Measurements from ENCODE around the gene IGFN1. TPM values are rescaled to one million over a fixed set of nuclear protein-coding genes. Genes with fewer than 3 reads are reported as not detected.

Gene IGFN1
- total and polyA plus RNA-seq, 2 of the 4 experiments (the other 2 are of a cell fraction) = 0.05 TPM; not detected in 1

GRCh38 chr1:201214886-201215285, 24.3 kb downstream of the IGFN1 start:
- intact Hi-C loops (cut with micrococcal nuclease) (no loop called here), in situ Hi-C loops (cut with MboI; ENCODE audit: low sequenced_read_pairs) (no loop called here), dilution Hi-C loops (cut with HindIII; ENCODE audit: low sequenced_read_pairs, unreplicated experiment) (no loop called here)
- no peaks in the 10 kb centered on the region for H3K4me1 ChIP-seq (ENCODE audit: control insufficient read depth, insufficient read depth, low read length)
- no peak overlapping the region for H3K56ac ChIP-seq (ENCODE audit: extremely low read depth, insufficient read depth, low read length)
- H3K9me1 ChIP-seq (ENCODE audit: insufficient read depth, low read length) = no peaks in the 10 kb centered on the region
- H3K23ac ChIP-seq (ENCODE audit: low read depth, low read length) = no peak overlapping the region
- CTCF ChIA-PET = no interaction called here
- H4K91ac ChIP-seq (ENCODE audit: insufficient read depth, low read depth, low read length) = no peak overlapping the region
- H3K36me3 ChIP-seq (ENCODE audit: control insufficient read depth, insufficient read depth, low read length) = no peaks in the 10 kb centered on the region
- H3K4ac ChIP-seq (ENCODE audit: low read depth, low read length) = no peak overlapping the region
- H3K9ac ChIP-seq (ENCODE audit: low read depth, low read length) = no peak overlapping the region
- no peak overlapping the region for H3K4me3 ChIP-seq (ENCODE audit: insufficient read depth, low read depth, low read length)
- no peaks in the 10 kb centered on the region for H3K9me3 ChIP-seq (ENCODE audit: control insufficient read depth, insufficient read depth, low read length)
- TF ChIP-seq RCOR1 (IDR thresholded peaks at IDR 0.05; ENCODE audit: insufficient replicate concordance, low read length) (no peak), ELK1 (IDR thresholded peaks at IDR 0.05; ENCODE audit: borderline replicate concordance, low read depth, low read length) (no peak), SMC3 (IDR thresholded peaks at IDR 0.05; ENCODE audit: low read depth, low read length) (no peak), BHLHE40 (IDR thresholded peaks at IDR 0.05; ENCODE audit: low read depth, low read length) (no peak), CHD1 (IDR thresholded peaks at IDR 0.05; ENCODE audit: low read depth, low read length) (no peak), CEBPB (IDR thresholded peaks at IDR 0.05; ENCODE audit: low read depth, low read length) (no peak), MAZ (IDR thresholded peaks at IDR 0.05; ENCODE audit: borderline replicate concordance, low read depth, low read length) (no peak), MXI1 (IDR thresholded peaks at IDR 0.05; ENCODE audit: borderline replicate concordance, low read depth, low read length) (no peak), POLR2A (IDR thresholded peaks at IDR 0.05; ENCODE audit: low read depth, low read length) (no peak)
- TF ChIP-seq, protein P1, sequence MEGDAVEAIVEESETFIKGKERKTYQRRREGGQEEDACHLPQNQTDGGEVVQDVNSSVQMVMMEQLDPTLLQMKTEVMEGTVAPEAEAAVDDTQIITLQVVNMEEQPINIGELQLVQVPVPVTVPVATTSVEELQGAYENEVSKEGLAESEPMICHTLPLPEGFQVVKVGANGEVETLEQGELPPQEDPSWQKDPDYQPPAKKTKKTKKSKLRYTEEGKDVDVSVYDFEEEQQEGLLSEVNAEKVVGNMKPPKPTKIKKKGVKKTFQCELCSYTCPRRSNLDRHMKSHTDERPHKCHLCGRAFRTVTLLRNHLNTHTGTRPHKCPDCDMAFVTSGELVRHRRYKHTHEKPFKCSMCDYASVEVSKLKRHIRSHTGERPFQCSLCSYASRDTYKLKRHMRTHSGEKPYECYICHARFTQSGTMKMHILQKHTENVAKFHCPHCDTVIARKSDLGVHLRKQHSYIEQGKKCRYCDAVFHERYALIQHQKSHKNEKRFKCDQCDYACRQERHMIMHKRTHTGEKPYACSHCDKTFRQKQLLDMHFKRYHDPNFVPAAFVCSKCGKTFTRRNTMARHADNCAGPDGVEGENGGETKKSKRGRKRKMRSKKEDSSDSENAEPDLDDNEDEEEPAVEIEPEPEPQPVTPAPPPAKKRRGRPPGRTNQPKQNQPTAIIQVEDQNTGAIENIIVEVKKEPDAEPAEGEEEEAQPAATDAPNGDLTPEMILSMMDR (conservative IDR thresholded peaks at IDR 0.05; ENCODE audit: low read depth, low read length) = no peak
- no peak for ATAC-seq (ENCODE audit: low read depth)
- H4K8ac ChIP-seq (ENCODE audit: low read depth in 2 of 2, low read length in 2 of 2) = no peak overlapping the region
- H3K79me1 ChIP-seq (ENCODE audit: low read depth in 1 of 2, low read length in 2 of 2) = no peaks in the 10 kb centered on the region
- no peak overlapping the region for H2BK15ac ChIP-seq (ENCODE audit: low read depth, low read length)
- H3K4me2 ChIP-seq (ENCODE audit: low read depth, low read length) = no peak overlapping the region
- H2AK9ac ChIP-seq (replicated peaks; ENCODE audit: low read depth, low read length, poor library complexity) = no peak overlapping the region
- no TSS peak for BruUV-seq (replicated peaks)
- DNase-seq = no peak
- no peak overlapping the region for H3K14ac ChIP-seq (replicated peaks; ENCODE audit: low read depth, low read length)
- no CpG with 5 or more reads among the region's 5 CpGs for WGBS, 2 experiments (ENCODE audit: extremely low coverage in 2 of 2, insufficient read length in 1 of 2)
- POLR2A ChIA-PET (ENCODE audit: unreplicated experiment) = interaction anchor here (0.5 kb wide), 1 partner anchor 147 kb away, joined by 3 read pairs; no protein-coding TSS in a partner anchor
- no peak overlapping the region for H2BK20ac ChIP-seq (ENCODE audit: low read depth, low read length)
- H3K27me3 ChIP-seq (ENCODE audit: control insufficient read depth, insufficient read depth, low read length) = peaks cover 59% of the 10 kb centered on the region
- H2AFZ ChIP-seq (replicated peaks; ENCODE audit: low read length, poor library complexity) = no peak overlapping the region
- no peak overlapping the region for H3K27ac ChIP-seq (ENCODE audit: insufficient read depth, low read length)
- H3K18ac ChIP-seq (ENCODE audit: low read depth, low read length) = no peak overlapping the region
- no peak overlapping the region for H2BK120ac ChIP-seq (ENCODE audit: low read depth, low read length)
- no peak overlapping the region for H2AK5ac ChIP-seq (ENCODE audit: low read depth, low read length)
- no peak overlapping the region for H4K5ac ChIP-seq (ENCODE audit: low read depth, low read length)
- no peaks in the 10 kb centered on the region for H4K20me1 ChIP-seq (ENCODE audit: insufficient read depth, low read length)
- H2BK5ac ChIP-seq (ENCODE audit: low read depth, low read length, poor library complexity, severe bottlenecking) = no peak overlapping the region
